Thymus (tissue), 11 donors: ENCODE results near the gene LRRTM4. TPM values are rescaled to one million over a fixed set of nuclear protein-coding genes. Genes with fewer than 3 reads are reported as not detected.

Experiments used
- DNase-seq, 9 donors: peaks; one replicate each; pipeline ENCODE4 v3.0.0-alpha.2; 2013; ENCODE audit warnings: low spot score in 9 of 9, low read depth in 6 of 9, missing footprints in 1 of 9
- H3K27ac ChIP-seq, 2 donors: one replicate each; pipeline ENCODE4 v1.5.1; 2013; ENCODE audit warnings: control low read depth in 1 of 2, low read depth in 1 of 2, low read length in 1 of 2, mild to moderate bottlenecking in 1 of 2, moderate library complexity in 1 of 2
- H3K27me3 ChIP-seq, 2 donors: one replicate each; pipeline ENCODE4 v1.5.1; 2013; ENCODE audit warnings: low read length in 1 of 2; ENCODE audit not compliant: control insufficient read depth in 2 of 2, insufficient read depth in 1 of 2
- H3K36me3 ChIP-seq, 2 donors: one replicate each; pipeline ENCODE4 v1.5.1; 2013; ENCODE audit warnings: low read length in 1 of 2, mild to moderate bottlenecking in 1 of 2, moderate library complexity in 1 of 2; ENCODE audit not compliant: control insufficient read depth in 2 of 2, insufficient read depth in 2 of 2
- H3K4me1 ChIP-seq, 2 donors: one replicate each; pipeline ENCODE4 v1.5.1; 2013; ENCODE audit warnings: low read length in 2 of 2; ENCODE audit not compliant: control insufficient read depth in 2 of 2, insufficient read depth in 2 of 2
- H3K4me3 ChIP-seq, 2 donors: one replicate each; pipeline ENCODE4 v1.5.1; 2013; ENCODE audit warnings: low read length in 2 of 2, control low read depth in 1 of 2, mild to moderate bottlenecking in 1 of 2
- H3K9me3 ChIP-seq, 2 donors: one replicate each; pipeline ENCODE4 v1.5.1; 2013; ENCODE audit warnings: low read length in 1 of 2, mild to moderate bottlenecking in 1 of 2; ENCODE audit not compliant: control insufficient read depth in 2 of 2, insufficient read depth in 1 of 2
- WGBS: extraction: QIAGEN DNeasy Blood & Tissue Kit; methylation state at CpG from one replicate; pipeline ENCODE4 v1.1.7; 2013; 5-methylcytosine and 5-hydroxymethylcytosine counted together
- polyA plus RNA-seq: library from polyadenylated mRNA; stranded (reverse); fragments of 200-250 nt; gene quantifications from one replicate; pipeline ENCODE4 v1.2.3, GENCODE V29; 2013
- total RNA-seq: library from RNA; stranded (reverse); fragments of 120-200 nt; gene quantifications from one replicate; pipeline ENCODE4 v1.2.4, GENCODE V29; 2013
- donor health status: healthy.

LRRTM4 gene
- total and polyA plus RNA-seq, 2 donors, result 0.02 to 0.09 TPM

DNA sequence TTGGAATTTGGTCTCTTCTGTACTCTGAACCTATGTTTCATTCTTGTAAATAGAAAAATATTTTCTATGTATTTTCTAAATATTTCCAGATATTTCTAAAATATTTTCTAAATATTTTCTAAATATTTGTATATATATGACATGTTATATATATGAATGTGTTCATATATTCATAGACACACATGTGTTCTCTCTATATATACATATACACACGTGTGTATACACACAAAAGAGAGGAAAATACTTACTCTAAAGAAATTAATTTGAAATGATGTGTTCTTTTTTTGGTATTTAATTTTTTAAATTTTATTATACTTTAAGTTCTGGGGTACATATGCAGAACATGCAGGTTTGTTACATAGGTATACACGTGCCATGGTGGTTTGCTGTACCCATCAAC, 589.6 kb downstream of the LRRTM4 start:
- WGBS, result 79% methylated on average over 2 of the region's 2 CpGs

GRCh38 chr2:76930056-76930744, 592.0 kb downstream of the LRRTM4 start:
- Histone ChIP-seq H3K27me3 (no peaks in the 10 kb centered on the region), H3K4me1 (no peaks in the 10 kb centered on the region), H3K9me3 (no peaks in the 10 kb centered on the region), H3K4me3 (no peak overlapping the region), H3K27ac (no peak overlapping the region), H3K36me3 (no peaks in the 10 kb centered on the region)
- DNase-seq, result no peak
- 94% methylated on average over 8 of the region's 8 CpGs for WGBS

More for the DNA sequence above, 589.6 kb downstream of the LRRTM4 start:
- Histone ChIP-seq H3K27me3 (no peaks in the 10 kb centered on the region), H3K27ac (no peak overlapping the region), H3K36me3 (no peaks in the 10 kb centered on the region), H3K4me1 (no peaks in the 10 kb centered on the region), H3K9me3 (no peaks in the 10 kb centered on the region), H3K4me3 (no peak overlapping the region)
- DNase-seq, result no peak

GRCh38 chr2:76928026-76928425, 594.1 kb downstream of the LRRTM4 start:
- H3K36me3 ChIP-seq, result no peaks in the 10 kb centered on the region
- no peaks in the 10 kb centered on the region for H3K27me3 ChIP-seq
- no peaks in the 10 kb centered on the region for H3K9me3 ChIP-seq
- DNase-seq, result no peak
- H3K4me1 ChIP-seq, result no peaks in the 10 kb centered on the region
- no peak overlapping the region for H3K4me3 ChIP-seq
- no peak overlapping the region for H3K27ac ChIP-seq

- Histone ChIP-seq H3K9me3 (no peaks in the 10 kb centered on the region), H3K4me1 (no peaks in the 10 kb centered on the region), H3K27me3 (no peaks in the 10 kb centered on the region), H3K36me3 (no peaks in the 10 kb centered on the region), H3K27ac (no peak overlapping the region), H3K4me3 (no peak overlapping the region)
- no peak for DNase-seq
- WGBS, result 94% methylated on average over 2 of the region's 2 CpGs
These were observed 601.2 kb downstream of the LRRTM4 start for GRCh38 chr2:76921006-76921405.

DNA sequence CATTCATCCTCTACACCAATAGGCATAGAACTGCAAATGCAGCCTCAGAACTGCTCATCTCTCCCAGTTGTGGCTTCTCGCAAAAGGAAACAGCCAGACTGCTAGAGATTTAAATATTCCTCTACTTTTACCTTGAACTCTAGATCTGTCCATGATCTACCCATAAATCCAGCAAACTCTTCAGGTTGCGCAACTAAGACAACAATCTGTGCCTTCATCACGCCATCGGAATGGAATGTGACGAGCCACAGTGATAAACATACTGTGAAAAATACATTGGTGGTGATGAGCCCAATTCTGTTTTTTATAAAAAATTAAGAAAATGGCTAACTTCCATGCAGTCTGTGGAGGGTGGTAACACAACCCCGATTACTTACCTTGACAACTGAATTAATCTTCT, 626.7 kb downstream of the LRRTM4 start:
- Histone ChIP-seq H3K4me3 (no peak overlapping the region), H3K9me3 (no peaks in the 10 kb centered on the region), H3K27me3 (no peaks in the 10 kb centered on the region), H3K36me3 (no peaks in the 10 kb centered on the region), H3K27ac (no peak overlapping the region), H3K4me1 (no peaks in the 10 kb centered on the region)
- WGBS, result 92% methylated on average over 6 of the region's 6 CpGs
- DNase-seq, result no peak

- H3K4me3 ChIP-seq, result no peak overlapping the region
- H3K27me3 ChIP-seq, result no peaks in the 10 kb centered on the region
- WGBS, result 87% methylated on average over 1 of the region's 1 CpG
- no peaks in the 10 kb centered on the region for H3K4me1 ChIP-seq
- H3K27ac ChIP-seq, result no peak overlapping the region
- no peak for DNase-seq
- no peaks in the 10 kb centered on the region for H3K36me3 ChIP-seq
- no peaks in the 10 kb centered on the region for H3K9me3 ChIP-seq
These were observed 651.6 kb downstream of the LRRTM4 start for GRCh38 chr2:76870581-76870980.

- no peak for DNase-seq
- WGBS, result 96% methylated on average over 1 of the region's 1 CpG
These were observed 652.2 kb downstream of the LRRTM4 start for GRCh38 chr2:76870011-76870410.

GRCh38 chr2:76867854-76868253, 654.3 kb downstream of the LRRTM4 start:
- Histone ChIP-seq H3K9me3 (no peaks in the 10 kb centered on the region), H3K27me3 (no peaks in the 10 kb centered on the region), H3K27ac (no peak overlapping the region), H3K4me3 (no peak overlapping the region), H3K4me1 (no peaks in the 10 kb centered on the region), H3K36me3 (no peaks in the 10 kb centered on the region)
- no peak for DNase-seq
- WGBS, result 45% methylated on average over 2 of the region's 2 CpGs

More at GRCh38 chr2:76870011-76870410, 652.2 kb downstream of the LRRTM4 start:
- Histone ChIP-seq H3K4me3 (no peak overlapping the region), H3K4me1 (no peaks in the 10 kb centered on the region), H3K27me3 (no peaks in the 10 kb centered on the region), H3K27ac (no peak overlapping the region), H3K36me3 (no peaks in the 10 kb centered on the region), H3K9me3 (no peaks in the 10 kb centered on the region)

DNA sequence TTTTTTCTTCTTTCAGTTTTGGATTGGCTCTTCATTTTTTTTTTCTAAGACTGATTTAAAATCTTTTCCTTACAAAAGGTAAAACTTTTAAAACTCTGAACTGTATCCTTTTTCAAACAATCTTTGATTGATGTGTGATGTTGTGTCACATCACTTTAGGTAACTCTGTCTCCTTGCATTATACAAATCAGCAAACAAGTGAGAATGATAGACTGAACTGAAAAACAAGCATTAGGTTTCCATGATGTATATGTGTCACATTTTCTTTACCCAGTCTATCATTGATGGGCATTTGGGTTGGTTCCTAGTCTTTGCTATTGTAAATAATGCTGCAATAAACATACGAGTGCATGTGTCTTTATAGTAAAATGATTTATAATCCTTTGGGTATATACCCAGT, 655.7 kb downstream of the LRRTM4 start:
- Histone ChIP-seq H3K36me3 (no peaks in the 10 kb centered on the region), H3K4me1 (no peaks in the 10 kb centered on the region), H3K27me3 (no peaks in the 10 kb centered on the region), H3K27ac (no peak overlapping the region), H3K9me3 (no peaks in the 10 kb centered on the region), H3K4me3 (no peak overlapping the region)
- 91% methylated on average over 1 of the region's 1 CpG for whole genome bisulfite sequencing
- DNase-seq, result no peak
